ENCODE data around the gene SERPINB1.
"Not testable (repeated sequence)": the region's sequence is repeated elsewhere in the genome, so short reads cannot be mapped to it uniquely, and the experiment has no call there.

GRCh38 chr6:2860706-2861059 is 19.0 kb upstream of the SERPINB1 start:
- not testable (repeated sequence) for TF ChIP-seq EZH2 (IDR thresholded peaks at IDR 0.05; ENCODE audit: borderline replicate concordance, low read depth, low read length, severe bottlenecking); CTCF (IDR thresholded peaks at IDR 0.05; ENCODE audit: extremely low read depth in 1 of 2, insufficient read depth in 1 of 2, low read depth in 1 of 2, low read length in 2 of 2); MAX (IDR thresholded peaks at IDR 0.05; ENCODE audit: insufficient read depth, insufficient read length); POLR2A (IDR thresholded peaks at IDR 0.05; ENCODE audit: low read depth, low read length); POLR2AphosphoS5 (IDR thresholded peaks at IDR 0.05; ENCODE audit: insufficient read depth, low read depth, low read length); FOS (IDR thresholded peaks at IDR 0.05; ENCODE audit: borderline replicate concordance, insufficient read depth, low read length); JUN (IDR thresholded peaks at IDR 0.05; ENCODE audit: borderline replicate concordance, insufficient read depth, insufficient read length, low read depth); GATA2 (IDR thresholded peaks at IDR 0.05; ENCODE audit: insufficient read depth, insufficient read length, low read depth, low read length); MYC (IDR thresholded peaks at IDR 0.05; ENCODE audit: low read depth, low read length)

Data from endothelial cell of umbilical vein (primary cell).